Osteocyte (in vitro differentiated cells): Measurements from ENCODE around the gene CCDC68. TPM values are rescaled to one million over a fixed set of nuclear protein-coding genes. Genes with fewer than 3 reads are reported as not detected.
"Not testable (repeated sequence)": the region's sequence is repeated elsewhere in the genome, so short reads cannot be mapped to it uniquely, and the experiment has no call there.

ENCODE experiments used
- DNase-seq: peaks from one replicate; pipeline ENCODE4 v3.0.0; 2021; ENCODE audit warnings: mixed read lengths; ENCODE audit not compliant: unreplicated experiment; ENCODE audit errors: extremely low spot score
- H3K27ac Mint-ChIP-seq: one replicate; pipeline ENCODE4 v1.8.0; 2021; ENCODE audit warnings: mild to moderate bottlenecking, mixed read lengths; ENCODE audit not compliant: unreplicated experiment
- H3K27me3 Mint-ChIP-seq: one replicate; pipeline ENCODE4 v1.8.0; 2021; ENCODE audit warnings: mixed read lengths; ENCODE audit not compliant: unreplicated experiment
- H3K36me3 Mint-ChIP-seq: one replicate; pipeline ENCODE4 v1.8.0; 2021; ENCODE audit warnings: mixed read lengths; ENCODE audit not compliant: unreplicated experiment
- H3K4me1 Mint-ChIP-seq: one replicate; pipeline ENCODE4 v1.8.0; 2021; ENCODE audit warnings: mixed read lengths; ENCODE audit not compliant: unreplicated experiment
- H3K4me3 Mint-ChIP-seq: one replicate; pipeline ENCODE4 v1.8.0; 2021; ENCODE audit warnings: mild to moderate bottlenecking, moderate library complexity, mixed read lengths; ENCODE audit not compliant: unreplicated experiment
- H3K9me3 Mint-ChIP-seq: one replicate; pipeline ENCODE4 v1.8.0; 2021; ENCODE audit warnings: mixed read lengths; ENCODE audit not compliant: unreplicated experiment
- total RNA-seq: library from RNA; stranded (reverse); gene quantifications from 2 replicates; pipeline ENCODE4 v1.2.1, GENCODE V29; 2021
- TF ChIP-seq, protein P1 (sequence below): fragments of 200-600 bp; sonication (generic); IDR thresholded peaks from 2 replicates; pipeline ENCODE4 v1.5.0; 2021; ENCODE audit warnings: antibody characterized with exemption, mild to moderate bottlenecking, moderate library complexity

CCDC68 gene
- total RNA-seq, 1 donor from 2014 or later: not detected

DNA sequence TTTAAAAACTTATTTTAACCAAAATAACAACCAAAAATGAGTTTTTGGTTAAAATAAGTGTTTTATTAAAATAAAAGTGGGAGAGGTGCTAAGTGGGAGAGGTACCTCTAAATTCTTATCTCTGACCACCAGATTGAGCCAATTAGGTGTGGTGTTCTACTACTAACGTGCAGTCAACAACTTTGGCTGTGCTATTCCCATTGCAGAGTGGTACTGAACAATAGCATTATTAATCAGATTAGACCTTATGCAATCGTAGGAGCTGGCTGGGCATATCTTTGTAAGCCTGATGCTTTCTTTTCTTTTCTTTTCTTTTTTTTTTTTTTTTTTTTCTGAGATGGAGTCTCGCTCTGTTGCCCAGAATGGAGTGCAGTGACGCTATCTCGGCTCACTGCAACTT, 92.1 kb downstream of the CCDC68 start:
- H3K27me3 Mint-ChIP-seq: peaks cover 20% of the 10 kb centered on the region
- peaks cover 7% of the 10 kb centered on the region for H3K9me3 Mint-ChIP-seq
- no peaks in the 10 kb centered on the region for H3K36me3 Mint-ChIP-seq

DNA sequence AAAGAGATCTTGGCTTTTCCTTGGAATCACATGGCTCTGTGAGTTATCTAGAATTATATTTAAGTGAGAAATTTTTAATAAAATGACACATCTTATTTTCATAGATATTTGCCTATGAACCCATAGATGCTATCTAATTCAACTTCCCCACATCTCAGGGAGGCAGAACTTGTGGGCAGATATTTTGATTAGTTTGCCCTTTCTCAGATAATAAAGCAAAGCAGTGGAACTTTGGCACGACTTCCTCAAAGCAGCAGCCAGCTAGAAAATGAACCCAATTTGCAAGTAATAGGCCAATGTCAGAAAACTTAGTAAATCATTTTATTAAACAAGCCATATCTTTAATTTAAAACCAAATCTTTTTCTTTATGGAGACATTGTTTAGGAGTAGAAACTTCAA, 98.3 kb downstream of the CCDC68 start:
- H3K27ac Mint-ChIP-seq: no peak overlapping the region
- TF ChIP-seq, protein P1, sequence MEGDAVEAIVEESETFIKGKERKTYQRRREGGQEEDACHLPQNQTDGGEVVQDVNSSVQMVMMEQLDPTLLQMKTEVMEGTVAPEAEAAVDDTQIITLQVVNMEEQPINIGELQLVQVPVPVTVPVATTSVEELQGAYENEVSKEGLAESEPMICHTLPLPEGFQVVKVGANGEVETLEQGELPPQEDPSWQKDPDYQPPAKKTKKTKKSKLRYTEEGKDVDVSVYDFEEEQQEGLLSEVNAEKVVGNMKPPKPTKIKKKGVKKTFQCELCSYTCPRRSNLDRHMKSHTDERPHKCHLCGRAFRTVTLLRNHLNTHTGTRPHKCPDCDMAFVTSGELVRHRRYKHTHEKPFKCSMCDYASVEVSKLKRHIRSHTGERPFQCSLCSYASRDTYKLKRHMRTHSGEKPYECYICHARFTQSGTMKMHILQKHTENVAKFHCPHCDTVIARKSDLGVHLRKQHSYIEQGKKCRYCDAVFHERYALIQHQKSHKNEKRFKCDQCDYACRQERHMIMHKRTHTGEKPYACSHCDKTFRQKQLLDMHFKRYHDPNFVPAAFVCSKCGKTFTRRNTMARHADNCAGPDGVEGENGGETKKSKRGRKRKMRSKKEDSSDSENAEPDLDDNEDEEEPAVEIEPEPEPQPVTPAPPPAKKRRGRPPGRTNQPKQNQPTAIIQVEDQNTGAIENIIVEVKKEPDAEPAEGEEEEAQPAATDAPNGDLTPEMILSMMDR: no peak
- H3K27me3 Mint-ChIP-seq: peaks cover 36% of the 10 kb centered on the region
- no peaks in the 10 kb centered on the region for H3K9me3 Mint-ChIP-seq
- no peaks in the 10 kb centered on the region for H3K36me3 Mint-ChIP-seq
- H3K4me3 Mint-ChIP-seq: no peak overlapping the region
- no peak for DNase-seq
- no peaks in the 10 kb centered on the region for H3K4me1 Mint-ChIP-seq

More for the DNA sequence above, 92.1 kb downstream of the CCDC68 start:
- TF ChIP-seq, protein P1: no peak
- no peak overlapping the region for H3K27ac Mint-ChIP-seq
- DNase-seq: no peak
- H3K4me3 Mint-ChIP-seq: no peak overlapping the region
- H3K4me1 Mint-ChIP-seq: no peaks in the 10 kb centered on the region

DNA sequence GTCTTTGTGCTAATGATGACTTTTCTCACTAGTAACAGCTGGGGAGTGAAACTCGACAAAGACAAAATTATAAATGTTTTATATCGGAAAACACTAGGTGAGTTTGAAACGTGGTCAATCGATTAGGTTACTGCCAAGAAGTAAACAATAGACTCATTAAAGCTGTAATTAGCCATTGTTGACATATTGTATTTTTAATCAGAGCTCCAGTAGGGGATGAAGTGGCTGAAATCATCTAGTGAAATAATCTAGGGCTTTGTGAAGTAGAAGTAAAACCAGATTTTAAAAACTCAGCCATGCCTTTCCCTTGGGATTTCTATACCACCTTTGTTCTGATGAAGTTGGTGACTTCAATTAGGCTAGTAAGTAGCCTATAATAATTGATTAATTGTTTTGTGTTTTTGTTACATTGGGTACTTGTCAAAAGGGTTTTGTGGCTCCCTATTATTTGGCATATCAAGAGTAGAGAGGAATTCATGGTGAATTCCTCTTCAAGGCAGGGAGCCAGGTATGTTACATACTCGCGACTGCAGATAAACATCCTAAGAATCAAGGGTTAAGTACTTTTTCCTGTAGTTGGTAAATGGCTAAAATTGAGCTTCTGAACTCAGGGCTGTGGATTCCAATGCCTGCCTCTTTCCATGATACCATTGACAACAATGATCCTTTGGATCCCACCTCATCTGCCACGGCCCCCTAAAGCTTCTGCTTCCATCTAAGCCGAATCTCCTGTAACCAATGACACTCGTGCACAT, 99.4 kb downstream of the CCDC68 start:
- Mint-ChIP-seq H3K4me1 (no peaks in the 10 kb centered on the region), H3K36me3 (no peaks in the 10 kb centered on the region), H3K27ac (no peak overlapping the region), H3K9me3 (no peaks in the 10 kb centered on the region), H3K4me3 (no peak overlapping the region), H3K27me3 (peaks cover 38% of the 10 kb centered on the region)
- no peak for DNase-seq
- TF ChIP-seq, protein P1: no peak

DNA sequence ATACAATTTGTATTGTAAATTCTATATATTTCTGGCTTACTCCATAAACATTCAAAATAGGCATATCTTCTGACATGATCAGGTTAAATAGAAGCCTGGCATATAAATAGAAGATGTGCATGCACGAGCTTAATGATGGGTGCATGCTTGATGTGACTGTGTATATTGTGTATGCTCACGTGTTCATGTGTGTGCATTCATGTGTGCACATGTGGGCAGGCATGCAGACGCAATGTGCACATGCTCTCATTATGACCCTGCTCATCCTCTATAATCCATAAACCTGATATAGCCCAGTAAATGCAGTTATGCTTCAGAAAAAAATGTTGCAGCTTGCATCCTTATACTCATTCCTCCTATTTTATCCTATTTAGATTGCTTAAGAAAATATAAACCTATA, 101.8 kb downstream of the CCDC68 start:
- Mint-ChIP-seq H3K4me3 (no peak overlapping the region), H3K27ac (no peak overlapping the region), H3K9me3 (no peaks in the 10 kb centered on the region), H3K27me3 (peaks cover 49% of the 10 kb centered on the region), H3K36me3 (no peaks in the 10 kb centered on the region), H3K4me1 (no peaks in the 10 kb centered on the region)
- DNase-seq: no peak
- TF ChIP-seq, protein P1: no peak

DNA sequence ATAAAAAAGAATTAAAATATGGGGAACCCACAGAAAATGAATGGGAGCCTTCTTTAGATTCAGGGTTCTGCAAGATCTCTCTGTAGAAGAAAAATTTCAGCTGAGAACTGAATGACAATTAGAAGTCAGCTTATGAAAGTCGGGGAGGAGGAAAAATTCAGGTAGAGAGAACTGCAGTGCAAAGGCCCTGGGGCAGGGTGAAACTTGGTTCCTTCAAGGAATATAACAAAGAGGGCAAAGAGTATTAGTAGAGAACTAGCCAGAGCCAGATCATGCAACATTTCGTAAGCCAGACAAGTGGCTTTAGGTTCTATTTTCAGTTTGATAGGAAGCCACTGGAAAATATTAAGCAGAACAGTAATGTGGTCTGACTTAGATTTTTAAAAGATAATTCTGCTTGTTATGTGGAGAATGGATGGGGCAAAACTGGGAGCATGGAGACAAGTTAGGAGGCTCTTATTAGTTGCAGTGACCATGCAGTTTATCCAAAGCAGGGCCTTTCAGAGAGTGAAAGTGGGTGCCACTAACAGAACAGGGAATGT, 103.1 kb downstream of the CCDC68 start:
- no peak for DNase-seq
- H3K27me3 Mint-ChIP-seq: peaks cover 50% of the 10 kb centered on the region
- no peak overlapping the region for H3K4me3 Mint-ChIP-seq
- H3K27ac Mint-ChIP-seq: no peak overlapping the region
- H3K9me3 Mint-ChIP-seq: no peaks in the 10 kb centered on the region
- H3K4me1 Mint-ChIP-seq: no peaks in the 10 kb centered on the region
- TF ChIP-seq, protein P1: no peak
- no peaks in the 10 kb centered on the region for H3K36me3 Mint-ChIP-seq

DNA sequence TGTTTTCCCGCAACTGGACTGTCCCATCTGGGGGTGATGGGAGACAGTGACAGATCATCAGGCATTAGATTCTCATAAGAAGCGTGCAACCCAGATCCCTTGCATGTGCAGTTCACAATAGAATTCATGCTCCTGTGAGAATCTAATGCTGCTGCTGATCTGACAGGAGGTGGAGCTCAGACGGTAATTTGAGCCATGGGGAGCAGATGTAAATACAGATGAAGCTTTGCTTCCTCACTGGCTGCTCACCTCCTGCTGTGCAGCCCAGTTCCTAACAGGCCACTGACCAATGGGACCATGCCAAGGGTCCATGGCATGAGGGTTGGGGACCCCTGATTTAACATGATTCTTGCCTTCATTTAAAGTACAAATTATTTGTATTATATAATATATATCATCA, 104.2 kb downstream of the CCDC68 start:
- not testable (repeated sequence) for H3K36me3 Mint-ChIP-seq, DNase-seq, H3K9me3 Mint-ChIP-seq

More for the DNA sequence above, 104.2 kb downstream of the CCDC68 start:
- not testable (repeated sequence) for H3K4me3 Mint-ChIP-seq, H3K4me1 Mint-ChIP-seq, H3K27ac Mint-ChIP-seq
- H3K27me3 Mint-ChIP-seq: peaks cover 44% of the 10 kb centered on the region
